Keratinocyte (primary cell): ENCODE measurements around the gene IL1RL2. TPM values are rescaled to one million over a fixed set of nuclear protein-coding genes. Genes with fewer than 3 reads are reported as not detected.

Experiments
- DNase-seq: peaks from one replicate; pipeline ENCODE4 v3.0.0-alpha.2; 2011; ENCODE audit warnings: low read depth, missing footprints, low spot score
- FAIRE-seq: peaks from 2 replicates; lab custom pipeline; 2011; peaks lifted over from hg19 to GRCh38; lab: Jason Lieb, UNC
- H2AFZ ChIP-seq: 2 replicates; pipeline ENCODE4 v1.6.0; 2012; ENCODE audit warnings: low read length, control low read depth, inconsistent platforms; ENCODE audit not compliant: control insufficient read depth
- H3K27ac ChIP-seq: 2 replicates; pipeline ENCODE4 v1.5.1; 2011; ENCODE audit warnings: low read length; ENCODE audit not compliant: control insufficient read depth, insufficient read depth
- H3K27me3 ChIP-seq: 3 replicates; pipeline ENCODE4 v1.6.0; 2011; ENCODE audit warnings: low read length; ENCODE audit not compliant: control insufficient read depth, insufficient read depth; ENCODE audit errors: extremely low read depth
- H3K36me3 ChIP-seq, 2 experiments: 2 replicates in 1 of 2; 3 replicates in 1 of 2; pipeline ENCODE4 v1.5.1; 2011; ENCODE audit warnings: low read length in 2 of 2, mild to moderate bottlenecking in 1 of 2; ENCODE audit not compliant: control insufficient read depth in 2 of 2, insufficient read depth in 2 of 2; ENCODE audit errors: extremely low read depth in 1 of 2
- H3K4me1 ChIP-seq: 3 replicates; pipeline ENCODE4 v1.5.1; 2011; ENCODE audit warnings: low read length; ENCODE audit not compliant: control insufficient read depth, insufficient read depth; ENCODE audit errors: extremely low read depth
- H3K4me2 ChIP-seq: 3 replicates; pipeline ENCODE4 v1.6.0; 2011; ENCODE audit warnings: low read depth, low read length; ENCODE audit not compliant: control insufficient read depth, insufficient read depth; ENCODE audit errors: extremely low read depth
- H3K4me3 ChIP-seq, 3 experiments: fragments of 200-600 bp in 1 of 3; sonication (generic) in 1 of 3; 2 replicates in 2 of 3; 3 replicates in 1 of 3; pipeline ENCODE4 v1.5.1; 2011 to 2016; ENCODE audit warnings: low read length in 3 of 3, mild to moderate bottlenecking in 3 of 3, control low read depth in 2 of 3, inconsistent platforms in 1 of 3, low read depth in 1 of 3, mixed read lengths in 1 of 3, mixed run types in 1 of 3, moderate library complexity in 1 of 3; ENCODE audit not compliant: control insufficient read depth in 2 of 3, insufficient read depth in 2 of 3; ENCODE audit errors: extremely low read depth in 1 of 3
- H3K79me2 ChIP-seq: 2 replicates; pipeline ENCODE4 v1.6.0; 2012; ENCODE audit warnings: low read length; ENCODE audit not compliant: control insufficient read depth, insufficient read depth
- H3K9ac ChIP-seq: 3 replicates; pipeline ENCODE4 v1.6.0; 2011; ENCODE audit warnings: low read length; ENCODE audit not compliant: control insufficient read depth, insufficient read depth; ENCODE audit errors: extremely low read depth
- H3K9me1 ChIP-seq: 3 replicates; pipeline ENCODE4 v1.6.0; 2011; ENCODE audit warnings: low read length; ENCODE audit not compliant: control insufficient read depth, insufficient read depth; ENCODE audit errors: extremely low read depth
- H3K9me3 ChIP-seq: 2 replicates; pipeline ENCODE4 v1.5.1; 2012; ENCODE audit warnings: low read depth, low read length; ENCODE audit not compliant: control insufficient read depth
- H4K20me1 ChIP-seq: 3 replicates; pipeline ENCODE4 v1.6.0; 2011; ENCODE audit warnings: low read length; ENCODE audit not compliant: control insufficient read depth, insufficient read depth; ENCODE audit errors: extremely low read depth
- EZH2 ChIP-seq: IDR thresholded peaks from one replicate; pipeline ENCODE4 v1.6.1; 2012; ENCODE audit warnings: inconsistent platforms, mild to moderate bottlenecking, low read length, moderate library complexity
- dilution Hi-C: fragments of 300-500 bp; cut with MboI; formaldehyde crosslinking; loops from one replicate; pipeline ENCODE4 v1.7.0; 2020; ENCODE audit warnings: low sequenced_read_pairs; ENCODE audit not compliant: extremely low pct_ligation_motif_present
- polyA plus RNA-seq, 5 experiments: library from polyadenylated mRNA; depleted of rRNA in 3 of 5; stranded (reverse) in 3 of 5; stranded (forward) in 1 of 5; unstranded in 1 of 5; fragments of >200 nt; gene quantifications; 1 replicate in 1 of 5; 2 replicates in 3 of 5; 3 replicates in 1 of 5; pipeline versions ENCODE4 v1.2.1 to v1.2.3, GENCODE V29; 2011 to 2012; ENCODE audit warnings: missing spikeins in 2 of 5, low read depth in 1 of 5, low replicate concordance in 1 of 5
- TF ChIP-seq, protein P1 (sequence below), 3 experiments: IDR thresholded peaks in 1 of 3; conservative IDR thresholded peaks in 1 of 3; optimal IDR thresholded peaks in 1 of 3; 2 replicates in 2 of 3; 3 replicates in 1 of 3; pipeline versions ENCODE3 to v1.5.1; 2011; ENCODE audit warnings: low read length in 3 of 3, mild to moderate bottlenecking in 3 of 3, moderate library complexity in 2 of 3, control low read depth in 1 of 3, inconsistent platforms in 1 of 3; ENCODE audit not compliant: insufficient read depth in 2 of 3; ENCODE audit errors: extremely low read depth in 1 of 3

The IL1RL2 gene
- polyA plus RNA-seq, 1 donor (not counting 4 experiments of a cell fraction or from before 2014, with no cell fraction given): 1.5 TPM

- no peaks in the 10 kb centered on the region for H3K79me2 ChIP-seq
- no peak overlapping the region for H3K4me2 ChIP-seq
- H3K4me1 ChIP-seq: peaks cover 16% of the 10 kb centered on the region
- FAIRE-seq (no peak), DNase-seq (no peak)
- no peak overlapping the region for H3K9ac ChIP-seq
- dilution Hi-C loops: no loop called here
- no peaks in the 10 kb centered on the region for H3K27me3 ChIP-seq
- no peak overlapping the region for H3K27ac ChIP-seq
- H3K9me1 ChIP-seq: no peaks in the 10 kb centered on the region
- H2AFZ ChIP-seq: no peak overlapping the region
- H3K4me3 ChIP-seq: no peak overlapping the region
- no peaks in the 10 kb centered on the region for H4K20me1 ChIP-seq
- TF ChIP-seq EZH2: no peak
- TF ChIP-seq, protein P1, sequence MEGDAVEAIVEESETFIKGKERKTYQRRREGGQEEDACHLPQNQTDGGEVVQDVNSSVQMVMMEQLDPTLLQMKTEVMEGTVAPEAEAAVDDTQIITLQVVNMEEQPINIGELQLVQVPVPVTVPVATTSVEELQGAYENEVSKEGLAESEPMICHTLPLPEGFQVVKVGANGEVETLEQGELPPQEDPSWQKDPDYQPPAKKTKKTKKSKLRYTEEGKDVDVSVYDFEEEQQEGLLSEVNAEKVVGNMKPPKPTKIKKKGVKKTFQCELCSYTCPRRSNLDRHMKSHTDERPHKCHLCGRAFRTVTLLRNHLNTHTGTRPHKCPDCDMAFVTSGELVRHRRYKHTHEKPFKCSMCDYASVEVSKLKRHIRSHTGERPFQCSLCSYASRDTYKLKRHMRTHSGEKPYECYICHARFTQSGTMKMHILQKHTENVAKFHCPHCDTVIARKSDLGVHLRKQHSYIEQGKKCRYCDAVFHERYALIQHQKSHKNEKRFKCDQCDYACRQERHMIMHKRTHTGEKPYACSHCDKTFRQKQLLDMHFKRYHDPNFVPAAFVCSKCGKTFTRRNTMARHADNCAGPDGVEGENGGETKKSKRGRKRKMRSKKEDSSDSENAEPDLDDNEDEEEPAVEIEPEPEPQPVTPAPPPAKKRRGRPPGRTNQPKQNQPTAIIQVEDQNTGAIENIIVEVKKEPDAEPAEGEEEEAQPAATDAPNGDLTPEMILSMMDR (optimal IDR thresholded peaks at IDR 0.05 in 1 of 3, IDR thresholded peaks at IDR 0.05 in 1 of 3, conservative IDR thresholded peaks at IDR 0.05 in 1 of 3; ENCODE audit: extremely low read depth in 1 of 3, insufficient read depth in 2 of 3, low read length in 3 of 3): no peak
- H3K36me3 ChIP-seq: no peaks in the 10 kb centered on the region
- H3K9me3 ChIP-seq: no peaks in the 10 kb centered on the region
Observed at GRCh38 chr2:102261467-102262135, 74.8 kb downstream of the IL1RL2 start.

GRCh38 chr2:102262216-102263129 lies 75.7 kb downstream of the IL1RL2 start:
- H3K4me1 ChIP-seq: peaks cover 16% of the 10 kb centered on the region
- H3K27ac ChIP-seq: no peak overlapping the region
- no peaks in the 10 kb centered on the region for H3K9me1 ChIP-seq
- no peak for TF ChIP-seq EZH2
- TF ChIP-seq, protein P1 (optimal IDR thresholded peaks at IDR 0.05 in 1 of 3, IDR thresholded peaks at IDR 0.05 in 1 of 3, conservative IDR thresholded peaks at IDR 0.05 in 1 of 3; ENCODE audit: extremely low read depth in 1 of 3, insufficient read depth in 2 of 3, low read length in 3 of 3): no peak
- H3K4me2 ChIP-seq: no peak overlapping the region
- H3K9me3 ChIP-seq: no peaks in the 10 kb centered on the region
- no peaks in the 10 kb centered on the region for H3K27me3 ChIP-seq
- no peak overlapping the region for H3K4me3 ChIP-seq
- no peaks in the 10 kb centered on the region for H4K20me1 ChIP-seq
- DNase-seq: no peak
- dilution Hi-C loops: no loop called here
- no peak for FAIRE-seq
- no peaks in the 10 kb centered on the region for H3K36me3 ChIP-seq
- no peak overlapping the region for H2AFZ ChIP-seq
- H3K79me2 ChIP-seq: no peaks in the 10 kb centered on the region
- no peak overlapping the region for H3K9ac ChIP-seq
